K562 (cell line): ENCODE measurements around the gene VSNL1. TPM values are rescaled to one million over a fixed set of nuclear protein-coding genes. Genes with fewer than 3 reads are reported as not detected.
A peak's percentile ranks its signal among the peaks of the same experiment; 100 is the strongest.

Experiments used
- COPS2 ChIP-seq: fragments of 450-650 bp; conservative IDR thresholded peaks from 2 replicates; pipeline ENCODE4 v1.6.1; 2016; ENCODE audit warnings: mild to moderate bottlenecking, moderate library complexity
- CREB3 ChIP-seq: fragments of 450-650 bp; conservative IDR thresholded peaks from 2 replicates; pipeline ENCODE4 v1.6.1; 2016; ENCODE audit warnings: missing genetic modification characterization, low read depth, mild to moderate bottlenecking, missing compliant biosample characterization, moderate library complexity
- E4F1 ChIP-seq: fragments of 250-450 bp; sonication (Bioruptor Pico); IDR thresholded peaks from 2 replicates; pipeline ENCODE4 v1.5.0; 2021; ENCODE audit warnings: mild to moderate bottlenecking, borderline replicate concordance
- IRF1 ChIP-seq: sonication (generic); formaldehyde crosslinking; IDR thresholded peaks from 2 replicates; pipeline ENCODE4 v1.8.0; 2022; ENCODE audit warnings: missing genetic modification reagents, mild to moderate bottlenecking, borderline replicate concordance
- JUND ChIP-seq, 2 experiments: IDR thresholded peaks; 2 replicates in 1 of 2; 3 replicates in 1 of 2; pipeline ENCODE4 v1.6.1; 2011; ENCODE audit warnings: borderline replicate concordance in 2 of 2, low read depth in 2 of 2, low read length in 2 of 2, improper control_type of control experiment in 1 of 2, missing biosample characterization in 1 of 2, missing genetic modification characterization in 1 of 2, missing genetic modification reagents in 1 of 2
- KDM1A ChIP-seq, 2 experiments: fragments of 450-650 bp; IDR thresholded peaks; 2 replicates each; pipeline ENCODE4 v1.6.1; 2016; ENCODE audit warnings: mild to moderate bottlenecking in 2 of 2
- MNT ChIP-seq, 2 experiments: fragments of 450-650 bp; conservative IDR thresholded peaks; 2 replicates each; pipeline ENCODE4 v1.6.1; 2017; ENCODE audit warnings: mild to moderate bottlenecking in 2 of 2, moderate library complexity in 2 of 2
- POLR2G ChIP-seq: fragments of 200-400 bp; formaldehyde crosslinking; IDR thresholded peaks from 2 replicates; pipeline ENCODE4 v1.6.1; 2017; ENCODE audit warnings: low read depth, mild to moderate bottlenecking, antibody characterized with exemption, low read length, moderate library complexity
- PURB ChIP-seq: sonication (generic); formaldehyde crosslinking; IDR thresholded peaks from 2 replicates; pipeline ENCODE4 v1.9.0; 2021; ENCODE audit warnings: low read depth, mild to moderate bottlenecking, missing genetic modification reagents
- RBM25 ChIP-seq: fragments of 200-400 bp; formaldehyde crosslinking; IDR thresholded peaks from 2 replicates; pipeline ENCODE4 v1.6.1; 2018; ENCODE audit warnings: low read length, low read depth, moderate library complexity; ENCODE audit not compliant: severe bottlenecking
- RFX7 ChIP-seq: fragments of 250-450 bp; sonication (Bioruptor Pico); IDR thresholded peaks from 2 replicates; pipeline ENCODE4 v1.5.1; 2021; ENCODE audit warnings: mild to moderate bottlenecking
- TCF15 ChIP-seq: fragments of 250-450 bp; sonication (Bioruptor Pico); IDR thresholded peaks from 2 replicates; pipeline ENCODE4 v1.8.0; 2022; ENCODE audit warnings: moderate library complexity, mild to moderate bottlenecking, inconsistent platforms
- U2AF1 ChIP-seq: fragments of 200-400 bp; formaldehyde crosslinking; optimal IDR thresholded peaks from 2 replicates; pipeline ENCODE3; 2017; ENCODE audit warnings: mild to moderate bottlenecking, low read depth, low read length, moderate library complexity
- polyA plus RNA-seq, 8 experiments: library from polyadenylated mRNA; depleted of rRNA in 4 of 8; stranded (reverse) in 5 of 8; unstranded in 3 of 8; fragments of >200 nt; fragmentation: Nextera tagmentation in 2 of 8; fragmentation: Illumina TruSeq in 1 of 8; extraction: Ambion mirVana in 2 of 8; extraction: Trizol in 1 of 8; gene quantifications; 2 replicates each; pipeline versions ENCODE4 v1.2.1 to v1.2.3, GENCODE V29; 2011 to 2014; ENCODE audit warnings: inconsistent platforms in 1 of 8, missing spikeins in 1 of 8
- total RNA-seq, 7 experiments: library from RNA; depleted of rRNA in 6 of 7; stranded (reverse); fragments of >200 nt in 6 of 7; fragmentation: Illumina TruSeq in 2 of 7; extraction: Trizol in 2 of 7; gene quantifications; 2 replicates each; pipeline versions ENCODE4 v1.2.1 to v1.2.3, GENCODE V29; 2011 to 2021; ENCODE audit warnings: low replicate concordance in 1 of 7

VSNL1 gene
- total and polyA plus RNA-seq, 9 of the 15 experiments (the other 6 are each of a cell fraction or from before 2014, with no cell fraction given), result 0.20 TPM; not detected in 8

GRCh38 chr2:17518212-17519154 lies 22.0 kb upstream of the VSNL1 start, which contains the start of gene RAD51AP2 (continued):
- TF ChIP-seq POLR2G (peak; percentile 84), PURB (CRISPR knock-in tag) (no peak), RFX7 (no peak), KDM1A (IDR thresholded peaks at IDR 0.05) (no peak), CREB3 (tag) (no peak), IRF1 (CRISPR knock-in tag) (no peak), COPS2 (no peak), TCF15 (no peak), U2AF1 (no peak), MNT (conservative IDR thresholded peaks at IDR 0.05) (peak in 1 of 2 experiments; percentile 43; a peak in 1 of 4 replicates), RBM25 (no peak), JUND (IDR thresholded peaks at IDR 0.05; ENCODE audit: borderline replicate concordance, low read depth, low read length) (no peak), JUND (tag; IDR thresholded peaks at IDR 0.05; ENCODE audit: borderline replicate concordance, low read depth, low read length) (no peak), E4F1 (CRISPR knock-in tag) (no peak)
